Testis (tissue), 3 donors: Measurements from ENCODE around the gene MCTP1. TPM values are rescaled to one million over a fixed set of nuclear protein-coding genes. Genes with fewer than 3 reads are reported as not detected.

ENCODE experiments used
- DNase-seq: peaks from one replicate; pipeline ENCODE4 v3.0.0-alpha.2; 2019
- H3K27ac ChIP-seq, 2 donors: fragments of 200-600 bp; sonication (generic); one replicate each; pipeline ENCODE4 v1.5.1; 2019
- H3K27me3 ChIP-seq: fragments of 200-600 bp; sonication (generic); one replicate; pipeline ENCODE4 v1.5.1; 2019
- H3K36me3 ChIP-seq: fragments of 200-600 bp; sonication (generic); one replicate; pipeline ENCODE4 v1.5.1; 2017; ENCODE audit warnings: low read depth; ENCODE audit errors: missing control alignments
- H3K4me1 ChIP-seq: fragments of 200-600 bp; sonication (generic); one replicate; pipeline ENCODE4 v1.5.1; 2019
- H3K4me3 ChIP-seq, 2 donors: fragments of 200-600 bp; sonication (generic); one replicate each; pipeline ENCODE4 v1.5.1; 2017 to 2019
- H3K9me3 ChIP-seq: fragments of 200-600 bp; sonication (generic); one replicate; pipeline ENCODE4 v1.5.1; 2017
- POLR2A ChIP-seq: fragments of 450-650 bp; IDR thresholded peaks from one replicate; pipeline ENCODE4 v1.6.1; 2017; ENCODE audit warnings: antibody characterized with exemption, mild to moderate bottlenecking, moderate library complexity
- WGBS, 2 donors: methylation state at CpG; one replicate each; pipeline ENCODE4 v1.1.5; 2018; 5-methylcytosine and 5-hydroxymethylcytosine counted together
- intact Hi-C: fragments of 100-400 bp; cut with DNase I; formaldehyde crosslinking; loops from one replicate; pipeline ENCODE4 v1.15.1; 2023; ENCODE audit warnings: low total_unique reads
- polyA plus RNA-seq: library from polyadenylated mRNA; stranded (reverse); fragments of 350-450 nt; fragmentation: Illumina TruSeq; extraction: RNeasy Lipid Tissue Mini Kit (QIAGEN cat#74804); gene quantifications from one replicate; pipeline ENCODE4 v1.2.3, GENCODE V29; 2014; ENCODE audit warnings: low read depth, low replicate concordance; ENCODE audit not compliant: insufficient read depth
- total RNA-seq, 2 donors: library from RNA; depleted of rRNA; stranded (reverse); fragments of >200 nt; gene quantifications; one replicate each; pipeline ENCODE4 v1.2.3, GENCODE V29; 2016
- TF ChIP-seq, protein P1 (sequence below), 3 experiments: fragments of 450-650 bp in 2 of 3; fragments of 200-600 bp in 1 of 3; sonication (generic) in 1 of 3; IDR thresholded peaks; one replicate each; pipeline ENCODE4 v1.5.1; 2016 to 2019; ENCODE audit warnings: antibody characterized with exemption in 3 of 3, mild to moderate bottlenecking in 2 of 3, moderate library complexity in 1 of 3

The MCTP1 gene
- total and polyA plus RNA-seq, 3 donors from 2014 or later, result 7.4 to 15.5 (median 9.7) TPM

DNA sequence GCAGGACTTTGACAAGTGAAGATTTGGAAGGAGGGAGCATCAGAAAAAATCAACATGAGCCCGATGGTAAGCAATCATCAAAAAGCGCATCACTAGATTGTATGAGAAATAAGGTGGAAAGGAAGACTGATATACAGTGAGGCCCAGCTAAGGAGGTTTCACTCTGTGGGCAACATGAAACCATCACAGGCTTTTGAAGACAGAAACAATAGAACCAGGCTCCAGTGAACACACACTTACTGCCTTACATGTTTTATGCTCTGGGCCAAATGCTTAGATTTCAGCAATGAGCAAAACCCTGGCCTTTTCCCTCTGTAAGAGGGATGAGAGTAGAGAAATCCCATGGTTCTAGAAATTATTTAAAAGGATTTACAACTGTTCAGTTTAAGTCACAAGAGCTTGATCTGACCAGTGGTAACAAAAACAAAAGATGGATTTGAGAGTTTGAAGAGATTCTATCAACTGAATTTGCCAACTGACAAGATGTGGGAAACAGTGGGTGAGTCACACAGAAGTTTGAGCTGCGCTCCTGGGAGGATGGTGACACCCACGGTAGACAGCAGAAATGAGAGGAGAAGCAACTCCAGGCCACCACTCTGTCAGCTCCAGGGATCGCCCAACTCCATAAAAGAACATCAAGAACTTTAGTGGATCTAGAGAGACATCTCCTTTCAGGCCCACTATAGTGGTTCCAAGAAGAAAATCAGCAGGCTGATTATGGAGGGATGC lies 261.8 kb downstream of the MCTP1 start:
- no peak for DNase-seq
- no peak overlapping the region for H3K27ac ChIP-seq
- no peaks in the 10 kb centered on the region for H3K4me1 ChIP-seq
- no peaks in the 10 kb centered on the region for H3K36me3 ChIP-seq
- WGBS, 2 donors, result 86 to 89% methylated on average over 5 of the region's 5 CpGs
- no peaks in the 10 kb centered on the region for H3K9me3 ChIP-seq
- H3K4me3 ChIP-seq, result no peak overlapping the region
- TF ChIP-seq, protein P1, sequence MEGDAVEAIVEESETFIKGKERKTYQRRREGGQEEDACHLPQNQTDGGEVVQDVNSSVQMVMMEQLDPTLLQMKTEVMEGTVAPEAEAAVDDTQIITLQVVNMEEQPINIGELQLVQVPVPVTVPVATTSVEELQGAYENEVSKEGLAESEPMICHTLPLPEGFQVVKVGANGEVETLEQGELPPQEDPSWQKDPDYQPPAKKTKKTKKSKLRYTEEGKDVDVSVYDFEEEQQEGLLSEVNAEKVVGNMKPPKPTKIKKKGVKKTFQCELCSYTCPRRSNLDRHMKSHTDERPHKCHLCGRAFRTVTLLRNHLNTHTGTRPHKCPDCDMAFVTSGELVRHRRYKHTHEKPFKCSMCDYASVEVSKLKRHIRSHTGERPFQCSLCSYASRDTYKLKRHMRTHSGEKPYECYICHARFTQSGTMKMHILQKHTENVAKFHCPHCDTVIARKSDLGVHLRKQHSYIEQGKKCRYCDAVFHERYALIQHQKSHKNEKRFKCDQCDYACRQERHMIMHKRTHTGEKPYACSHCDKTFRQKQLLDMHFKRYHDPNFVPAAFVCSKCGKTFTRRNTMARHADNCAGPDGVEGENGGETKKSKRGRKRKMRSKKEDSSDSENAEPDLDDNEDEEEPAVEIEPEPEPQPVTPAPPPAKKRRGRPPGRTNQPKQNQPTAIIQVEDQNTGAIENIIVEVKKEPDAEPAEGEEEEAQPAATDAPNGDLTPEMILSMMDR (IDR thresholded peaks at IDR 0.05), result no peak
- TF ChIP-seq POLR2A, result no peak
- no peaks in the 10 kb centered on the region for H3K27me3 ChIP-seq
- intact Hi-C loops, result no loop called here

DNA sequence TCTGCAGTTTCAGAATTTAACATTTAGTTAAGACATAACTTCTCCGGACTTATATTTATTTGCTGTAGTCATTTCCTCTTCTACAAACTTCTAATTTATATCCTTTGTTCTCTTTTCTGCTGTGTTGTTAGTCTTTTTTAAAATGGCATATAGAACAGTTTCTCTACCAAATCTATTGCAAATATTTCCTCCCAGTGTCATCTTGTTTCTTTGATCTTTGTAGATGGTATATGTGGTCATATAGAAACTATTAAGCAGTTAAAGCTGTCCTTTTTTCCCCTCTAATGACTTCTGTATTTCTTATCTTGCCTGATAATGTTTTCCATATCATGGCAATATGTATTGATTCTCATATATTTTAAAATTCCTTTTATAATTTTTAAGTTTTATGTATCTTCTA lies 264.5 kb downstream of the MCTP1 start:
- Histone ChIP-seq H3K27ac (no peak overlapping the region), H3K9me3 (no peaks in the 10 kb centered on the region), H3K4me1 (no peaks in the 10 kb centered on the region), H3K4me3 (no peak overlapping the region), H3K27me3 (no peaks in the 10 kb centered on the region), H3K36me3 (no peaks in the 10 kb centered on the region)
- no peak for DNase-seq
- intact Hi-C loops, result no loop called here
- WGBS, 2 donors, result 0% methylated on average over 1 of the region's 1 CpG
- TF ChIP-seq, protein P1 (IDR thresholded peaks at IDR 0.05), result no peak
- no peak for TF ChIP-seq POLR2A

DNA sequence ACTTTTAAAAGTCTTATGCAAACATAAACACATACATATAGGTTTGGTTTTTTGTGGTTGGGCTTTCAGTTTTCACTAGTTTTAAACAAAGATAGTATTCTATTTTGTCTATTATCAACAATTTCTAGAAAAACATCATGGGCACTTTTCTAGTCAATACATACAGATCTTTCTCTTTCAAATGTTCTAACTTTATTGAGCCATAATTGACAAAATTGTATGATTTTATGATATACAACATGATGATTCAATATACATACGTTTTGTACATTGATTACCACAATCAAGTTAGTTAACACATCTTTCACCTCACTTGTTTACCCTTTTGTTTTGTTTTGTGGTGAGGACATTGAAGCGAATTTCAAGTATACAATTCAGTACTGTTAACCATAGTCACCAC lies 265.9 kb downstream of the MCTP1 start:
- H3K4me1 ChIP-seq, result no peaks in the 10 kb centered on the region
- H3K4me3 ChIP-seq, result no peak overlapping the region
- DNase-seq, result no peak
- WGBS, 2 donors, result 88 to 90% methylated on average over 2 of the region's 2 CpGs
- no peaks in the 10 kb centered on the region for H3K9me3 ChIP-seq
- H3K27ac ChIP-seq, result no peak overlapping the region
- no peaks in the 10 kb centered on the region for H3K27me3 ChIP-seq
- TF ChIP-seq, protein P1 (IDR thresholded peaks at IDR 0.05), result no peak
- no peak for TF ChIP-seq POLR2A
- intact Hi-C loops, result no loop called here
- H3K36me3 ChIP-seq, result no peaks in the 10 kb centered on the region

DNA sequence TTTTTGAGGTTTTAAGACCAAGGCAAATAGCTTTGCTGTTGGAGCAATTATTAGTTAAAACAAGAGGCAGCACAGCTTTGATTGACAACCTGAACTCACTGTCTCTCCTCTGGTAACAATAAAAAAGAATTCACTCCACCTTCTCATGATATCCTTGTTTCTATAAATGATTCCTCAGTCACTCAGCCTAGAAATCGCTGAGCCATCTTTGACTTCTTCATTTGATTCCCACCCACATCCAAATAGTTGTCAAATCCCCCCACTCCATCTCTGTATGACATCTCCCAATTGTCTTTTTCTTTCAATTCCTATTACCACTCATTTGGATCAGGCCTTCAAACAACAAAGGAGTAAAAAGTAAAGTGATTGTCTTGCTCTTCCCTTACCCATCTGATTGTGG lies 266.4 kb downstream of the MCTP1 start:
- TF ChIP-seq POLR2A, result no peak
- TF ChIP-seq, protein P1 (IDR thresholded peaks at IDR 0.05), result no peak
- no peaks in the 10 kb centered on the region for H3K4me1 ChIP-seq
- intact Hi-C loops, result no loop called here
- DNase-seq, result no peak
- no peaks in the 10 kb centered on the region for H3K36me3 ChIP-seq
- no peaks in the 10 kb centered on the region for H3K27me3 ChIP-seq
- WGBS, 2 donors, result 81 to 85% methylated on average over 1 of the region's 1 CpG
- H3K9me3 ChIP-seq, result no peaks in the 10 kb centered on the region
- no peak overlapping the region for H3K27ac ChIP-seq
- H3K4me3 ChIP-seq, result no peak overlapping the region

DNA sequence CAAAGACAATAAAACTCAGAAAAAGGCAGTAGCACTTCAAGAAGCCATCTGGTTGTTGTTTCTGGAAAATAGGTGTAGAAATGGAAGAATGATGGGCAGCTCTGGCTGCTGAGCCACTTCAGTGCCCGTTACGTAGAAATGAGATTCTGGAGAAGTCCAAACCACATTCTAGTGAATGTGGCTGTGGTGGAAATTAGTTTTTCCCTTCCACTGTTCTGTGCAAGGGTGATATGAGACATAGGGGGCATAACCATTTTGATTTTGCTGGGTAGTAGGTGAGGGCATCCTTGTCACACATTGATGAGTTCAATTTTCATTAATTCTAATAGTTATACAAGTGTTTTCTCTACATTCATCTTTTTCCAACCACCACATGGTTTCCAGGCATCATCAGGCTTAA lies 275.1 kb downstream of the MCTP1 start:
- WGBS, 2 donors, result 94% methylated on average over 2 of the region's 2 CpGs
- intact Hi-C loops, result no loop called here
- Histone ChIP-seq H3K4me1 (no peaks in the 10 kb centered on the region), H3K27me3 (no peaks in the 10 kb centered on the region), H3K4me3 (no peak overlapping the region), H3K9me3 (no peaks in the 10 kb centered on the region), H3K36me3 (no peaks in the 10 kb centered on the region), H3K27ac (no peak overlapping the region)
- DNase-seq, result no peak
- no peak for TF ChIP-seq POLR2A
- TF ChIP-seq, protein P1 (IDR thresholded peaks at IDR 0.05), result no peak
